ENCODE results near the gene THEM4. TPM values are rescaled to one million over a fixed set of nuclear protein-coding genes. Genes with fewer than 3 reads are reported as not detected.

THEM4 gene
- total RNA-seq, 1 experiment from 2014 or later: 10.9 TPM

- Mint-ChIP-seq H3K4me1 (peaks cover 16% of the 10 kb centered on the region), H3K36me3 (no peaks in the 10 kb centered on the region), H3K4me3 (no peak overlapping the region), H3K9me3 (no peaks in the 10 kb centered on the region), H3K27me3 (ENCODE audit: low read depth) (no peaks in the 10 kb centered on the region; the same call in 1 of the 2 replicates), H3K27ac (no peak overlapping the region)
- DNase-seq (ENCODE audit: low spot score): no peak
- no peak for ATAC-seq
- ChIA-PET POLR2A (no interaction called here), CTCF (interaction anchor here (0.5 to 2.3 kb wide), 5 partner anchors 16 to 1766 kb away, joined by 3 to 11 read pairs (median 3); no protein-coding TSS in a partner anchor)
- TF ChIP-seq, protein P1, sequence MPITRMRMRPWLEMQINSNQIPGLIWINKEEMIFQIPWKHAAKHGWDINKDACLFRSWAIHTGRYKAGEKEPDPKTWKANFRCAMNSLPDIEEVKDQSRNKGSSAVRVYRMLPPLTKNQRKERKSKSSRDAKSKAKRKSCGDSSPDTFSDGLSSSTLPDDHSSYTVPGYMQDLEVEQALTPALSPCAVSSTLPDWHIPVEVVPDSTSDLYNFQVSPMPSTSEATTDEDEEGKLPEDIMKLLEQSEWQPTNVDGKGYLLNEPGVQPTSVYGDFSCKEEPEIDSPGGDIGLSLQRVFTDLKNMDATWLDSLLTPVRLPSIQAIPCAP (CRISPR knock-in tag; IDR thresholded peaks at IDR 0.05): no peak
- no peak for TF ChIP-seq ZNF263 (CRISPR knock-in tag; IDR thresholded peaks at IDR 0.05; ENCODE audit: low read depth)
- no peak for TF ChIP-seq ZNF232 (CRISPR knock-in tag; IDR thresholded peaks at IDR 0.05)
- no peak for TF ChIP-seq E2F5 (CRISPR knock-in tag; IDR thresholded peaks at IDR 0.05)
- no peak for TF ChIP-seq EMX1 (CRISPR knock-in tag; IDR thresholded peaks at IDR 0.05)
- TF ChIP-seq, protein P2, sequence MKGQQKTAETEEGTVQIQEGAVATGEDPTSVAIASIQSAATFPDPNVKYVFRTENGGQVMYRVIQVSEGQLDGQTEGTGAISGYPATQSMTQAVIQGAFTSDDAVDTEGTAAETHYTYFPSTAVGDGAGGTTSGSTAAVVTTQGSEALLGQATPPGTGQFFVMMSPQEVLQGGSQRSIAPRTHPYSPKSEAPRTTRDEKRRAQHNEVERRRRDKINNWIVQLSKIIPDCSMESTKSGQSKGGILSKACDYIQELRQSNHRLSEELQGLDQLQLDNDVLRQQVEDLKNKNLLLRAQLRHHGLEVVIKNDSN (CRISPR knock-in tag; IDR thresholded peaks at IDR 0.05): no peak
Measured at GRCh38 chr1:151949371-151950193, 40.3 kb upstream of the THEM4 start.

DNA sequence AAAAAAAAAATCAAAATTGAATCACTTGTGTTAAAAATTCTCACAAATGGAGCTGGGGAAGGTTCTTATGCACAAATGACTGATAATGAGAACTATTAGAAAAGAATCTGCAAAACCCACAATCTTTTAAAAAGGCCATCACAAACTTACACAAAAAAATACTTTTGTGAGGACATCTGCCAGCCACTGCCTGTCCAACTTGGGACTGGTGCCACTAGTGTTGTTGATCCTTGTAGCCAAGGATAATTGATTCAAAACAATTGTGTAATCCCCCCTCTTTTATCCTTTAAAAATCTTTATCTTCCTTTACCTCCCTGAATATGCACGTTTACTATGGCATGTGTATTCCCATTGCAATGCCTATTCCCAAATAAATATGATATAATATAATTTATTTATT, 39.2 kb upstream of the THEM4 start:
- Mint-ChIP-seq H3K27ac (no peak overlapping the region), H3K4me3 (no peak overlapping the region), H3K27me3 (ENCODE audit: low read depth) (no peaks in the 10 kb centered on the region; the same call in 1 of the 2 replicates), H3K9me3 (no peaks in the 10 kb centered on the region), H3K4me1 (peaks cover 16% of the 10 kb centered on the region), H3K36me3 (no peaks in the 10 kb centered on the region)
- ChIA-PET CTCF (interaction anchor here (2.3 kb wide), 1 partner anchor 20 kb away, joined by 11 read pairs; no protein-coding TSS in a partner anchor), POLR2A (no interaction called here)
- no peak for ATAC-seq
- no peak for DNase-seq (ENCODE audit: low spot score)
- TF ChIP-seq PRDM15 (CRISPR knock-in tag; IDR thresholded peaks at IDR 0.05) (no peak), PRRX2 (CRISPR knock-in tag; IDR thresholded peaks at IDR 0.05) (no peak), FOXJ3 (CRISPR knock-in tag; IDR thresholded peaks at IDR 0.05; ENCODE audit: borderline replicate concordance) (no peak), RORB (CRISPR knock-in tag; IDR thresholded peaks at IDR 0.05) (no peak), NFE2L1 (CRISPR knock-in tag; IDR thresholded peaks at IDR 0.05) (no peak), FOXP1 (CRISPR knock-in tag; IDR thresholded peaks at IDR 0.05; ENCODE audit: borderline replicate concordance) (no peak), NFYB (CRISPR knock-in tag; conservative IDR thresholded peaks at IDR 0.05; ENCODE audit: low read depth) (no peak), TCF7 (CRISPR knock-in tag; IDR thresholded peaks at IDR 0.05; ENCODE audit: low read depth) (no peak), ZNF317 (CRISPR knock-in tag; IDR thresholded peaks at IDR 0.05; ENCODE audit: borderline replicate concordance, low read depth) (no peak), ZBTB21 (CRISPR knock-in tag; IDR thresholded peaks at IDR 0.05; ENCODE audit: borderline replicate concordance) (no peak)
- TF ChIP-seq, protein P3, sequence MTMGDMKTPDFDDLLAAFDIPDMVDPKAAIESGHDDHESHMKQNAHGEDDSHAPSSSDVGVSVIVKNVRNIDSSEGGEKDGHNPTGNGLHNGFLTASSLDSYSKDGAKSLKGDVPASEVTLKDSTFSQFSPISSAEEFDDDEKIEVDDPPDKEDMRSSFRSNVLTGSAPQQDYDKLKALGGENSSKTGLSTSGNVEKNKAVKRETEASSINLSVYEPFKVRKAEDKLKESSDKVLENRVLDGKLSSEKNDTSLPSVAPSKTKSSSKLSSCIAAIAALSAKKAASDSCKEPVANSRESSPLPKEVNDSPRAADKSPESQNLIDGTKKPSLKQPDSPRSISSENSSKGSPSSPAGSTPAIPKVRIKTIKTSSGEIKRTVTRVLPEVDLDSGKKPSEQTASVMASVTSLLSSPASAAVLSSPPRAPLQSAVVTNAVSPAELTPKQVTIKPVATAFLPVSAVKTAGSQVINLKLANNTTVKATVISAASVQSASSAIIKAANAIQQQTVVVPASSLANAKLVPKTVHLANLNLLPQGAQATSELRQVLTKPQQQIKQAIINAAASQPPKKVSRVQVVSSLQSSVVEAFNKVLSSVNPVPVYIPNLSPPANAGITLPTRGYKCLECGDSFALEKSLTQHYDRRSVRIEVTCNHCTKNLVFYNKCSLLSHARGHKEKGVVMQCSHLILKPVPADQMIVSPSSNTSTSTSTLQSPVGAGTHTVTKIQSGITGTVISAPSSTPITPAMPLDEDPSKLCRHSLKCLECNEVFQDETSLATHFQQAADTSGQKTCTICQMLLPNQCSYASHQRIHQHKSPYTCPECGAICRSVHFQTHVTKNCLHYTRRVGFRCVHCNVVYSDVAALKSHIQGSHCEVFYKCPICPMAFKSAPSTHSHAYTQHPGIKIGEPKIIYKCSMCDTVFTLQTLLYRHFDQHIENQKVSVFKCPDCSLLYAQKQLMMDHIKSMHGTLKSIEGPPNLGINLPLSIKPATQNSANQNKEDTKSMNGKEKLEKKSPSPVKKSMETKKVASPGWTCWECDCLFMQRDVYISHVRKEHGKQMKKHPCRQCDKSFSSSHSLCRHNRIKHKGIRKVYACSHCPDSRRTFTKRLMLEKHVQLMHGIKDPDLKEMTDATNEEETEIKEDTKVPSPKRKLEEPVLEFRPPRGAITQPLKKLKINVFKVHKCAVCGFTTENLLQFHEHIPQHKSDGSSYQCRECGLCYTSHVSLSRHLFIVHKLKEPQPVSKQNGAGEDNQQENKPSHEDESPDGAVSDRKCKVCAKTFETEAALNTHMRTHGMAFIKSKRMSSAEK (CRISPR knock-in tag; IDR thresholded peaks at IDR 0.05; ENCODE audit: borderline replicate concordance): no peak
- TF ChIP-seq, protein P4, sequence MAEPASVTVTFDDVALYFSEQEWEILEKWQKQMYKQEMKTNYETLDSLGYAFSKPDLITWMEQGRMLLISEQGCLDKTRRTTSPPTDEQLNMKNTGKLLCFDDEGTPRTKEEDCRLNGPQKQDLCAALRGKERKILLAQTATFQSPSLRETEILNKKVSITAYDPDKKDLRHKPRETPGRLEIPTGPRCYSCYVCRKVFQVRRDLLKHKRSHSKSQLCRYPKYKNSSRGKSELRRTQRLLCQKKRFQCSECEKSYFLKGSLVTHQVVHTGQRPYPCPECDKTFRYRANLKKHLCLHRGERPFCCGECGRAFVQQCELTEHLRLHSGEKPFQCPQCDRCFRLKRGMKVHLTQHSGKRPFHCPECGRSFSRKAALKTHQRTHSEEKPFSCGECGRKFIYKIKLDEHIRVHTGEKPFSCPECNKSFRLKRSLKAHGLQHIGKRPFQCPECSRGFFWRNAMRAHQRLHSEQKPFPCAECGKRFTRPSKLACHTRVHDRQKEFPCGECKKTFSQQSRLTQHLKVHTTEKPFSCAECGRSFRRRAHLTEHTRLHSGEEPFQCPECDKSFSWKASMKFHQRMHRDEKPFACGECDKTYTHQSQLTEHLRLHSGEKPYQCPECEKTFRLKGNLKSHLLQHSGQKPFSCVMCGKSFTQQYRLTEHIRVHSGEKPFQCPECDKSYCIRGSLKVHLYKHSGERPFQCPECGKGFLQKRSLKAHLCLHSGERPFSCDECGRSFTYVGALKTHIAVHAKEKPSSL (CRISPR knock-in tag; conservative IDR thresholded peaks at IDR 0.05): no peak
- TF ChIP-seq, protein P5, sequence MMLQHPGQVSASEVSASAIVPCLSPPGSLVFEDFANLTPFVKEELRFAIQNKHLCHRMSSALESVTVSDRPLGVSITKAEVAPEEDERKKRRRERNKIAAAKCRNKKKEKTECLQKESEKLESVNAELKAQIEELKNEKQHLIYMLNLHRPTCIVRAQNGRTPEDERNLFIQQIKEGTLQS (CRISPR knock-in tag; conservative IDR thresholded peaks at IDR 0.05): no peak
- TF ChIP-seq, protein P2 (CRISPR knock-in tag; IDR thresholded peaks at IDR 0.05): no peak

All from WTC11 (cell line).